T follicular helper cell (primary cell): ENCODE data around the gene PPTC7.
A peak's percentile ranks its signal among the peaks of the same experiment; 100 is the strongest.
"Not testable (repeated sequence)": the region's sequence is repeated elsewhere in the genome, so short reads cannot be mapped to it uniquely, and the experiment has no call there.

Experiments
- DNase-seq: peaks from one replicate; pipeline ENCODE4 v3.0.0-alpha.2; 2020; ENCODE audit warnings: low read depth
- total RNA-seq, 2 experiments: gene quantifications; one replicate each; lab custom pipeline; 2026; lab: John Stamatoyannopoulos, UW

The PPTC7 gene
- total RNA-seq = 74.7 to 120 reads per million in 2 experiments

GRCh38 chr12:110583137-110584059 is at the start of gene PPTC7:
TSS of gene PPTC7 (minus strand) at chr12:110583318. CDS start at chr12:110583031, 287 bp downstream.
- peak; percentile 96 for DNase-seq

GRCh38 chr12:110627500-110628195 is 44.5 kb upstream of the PPTC7 start:
- no peak for DNase-seq

- no peak for DNase-seq
Observed at GRCh38 chr12:110622582-110622981, 39.5 kb upstream of the PPTC7 start.

GRCh38 chr12:110619534-110619953 is 36.4 kb upstream of the PPTC7 start:
- no peak for DNase-seq

GRCh38 chr12:110616471-110617115 is 33.5 kb upstream of the PPTC7 start:
- no peak for DNase-seq

- no peak for DNase-seq
Observed at GRCh38 chr12:110615171-110615570, 32.1 kb upstream of the PPTC7 start.

- DNase-seq = peak; percentile 92
Observed at GRCh38 chr12:110613771-110614684, 30.9 kb upstream of the PPTC7 start, which contains the start of gene TCTN1. TSS of gene TCTN1 (plus strand) at chr12:110614129. CDS start at chr12:110614183, 54 bp downstream.

GRCh38 chr12:110613071-110613770 is 30.1 kb upstream of the PPTC7 start:
- DNase-seq = no peak

- DNase-seq = no peak
Observed at GRCh38 chr12:110606253-110606611, 23.1 kb upstream of the PPTC7 start.

- peak; percentile 26 for DNase-seq
Observed at GRCh38 chr12:110602085-110602814, 19.1 kb upstream of the PPTC7 start.

GRCh38 chr12:110600254-110600653 is 17.1 kb upstream of the PPTC7 start:
- no peak for DNase-seq

GRCh38 chr12:110599334-110599733 is 16.2 kb upstream of the PPTC7 start:
- DNase-seq = no peak

GRCh38 chr12:110597885-110598284 is 14.8 kb upstream of the PPTC7 start:
- DNase-seq = no peak

- DNase-seq = not testable (repeated sequence)
Observed at GRCh38 chr12:110592919-110593318, 9.8 kb upstream of the PPTC7 start.

- DNase-seq = no peak
Observed at GRCh38 chr12:110592078-110592477, 9.0 kb upstream of the PPTC7 start.

GRCh38 chr12:110591451-110592051 is 8.4 kb upstream of the PPTC7 start:
- no peak for DNase-seq

- DNase-seq = no peak
Observed at GRCh38 chr12:110590806-110591326, 7.7 kb upstream of the PPTC7 start.

- no peak for DNase-seq
Observed at GRCh38 chr12:110590059-110590458, 6.9 kb upstream of the PPTC7 start.

- DNase-seq = not testable (repeated sequence)
Observed at GRCh38 chr12:110587102-110587501, 4.0 kb upstream of the PPTC7 start.
